K562 (cell line): ENCODE data around the gene RIOK3. TPM values are rescaled to one million over a fixed set of nuclear protein-coding genes. Genes with fewer than 3 reads are reported as not detected.

Source experiments
- ZFX ChIP-seq: sonication (generic); formaldehyde crosslinking; IDR thresholded peaks from 2 replicates; pipeline ENCODE4 v1.8.0; 2022; ENCODE audit warnings: mild to moderate bottlenecking, missing genetic modification reagents, moderate library complexity
- polyA plus RNA-seq, 8 experiments: library from polyadenylated mRNA; depleted of rRNA in 4 of 8; stranded (reverse) in 5 of 8; unstranded in 3 of 8; fragments of >200 nt; fragmentation: Nextera tagmentation in 2 of 8; fragmentation: Illumina TruSeq in 1 of 8; extraction: Ambion mirVana in 2 of 8; extraction: Trizol in 1 of 8; gene quantifications; 2 replicates each; pipeline versions ENCODE4 v1.2.1 to v1.2.3, GENCODE V29; 2011 to 2014; ENCODE audit warnings: inconsistent platforms in 1 of 8, missing spikeins in 1 of 8
- total RNA-seq, 7 experiments: library from RNA; depleted of rRNA in 6 of 7; stranded (reverse); fragments of >200 nt in 6 of 7; fragmentation: Illumina TruSeq in 2 of 7; extraction: Trizol in 2 of 7; gene quantifications; 2 replicates each; pipeline versions ENCODE4 v1.2.1 to v1.2.3, GENCODE V29; 2011 to 2021; ENCODE audit warnings: low replicate concordance in 1 of 7
- TF ChIP-seq, protein P1 (sequence below), 2 experiments: fragments of 450-650 bp in 1 of 2; sonication (generic) in 1 of 2; formaldehyde crosslinking in 1 of 2; IDR thresholded peaks; 2 replicates each; pipeline versions ENCODE4 v1.7.1 to v1.9.0; 2016 to 2022; ENCODE audit warnings: inconsistent platforms in 1 of 2, mild to moderate bottlenecking in 1 of 2, missing genetic modification reagents in 1 of 2
- TF ChIP-seq, protein P2 (sequence below): fragments of 450-650 bp; IDR thresholded peaks from 2 replicates; pipeline ENCODE4 v1.6.1; 2016; ENCODE audit warnings: mild to moderate bottlenecking, moderate library complexity

Gene RIOK3
- total and polyA plus RNA-seq, 9 of the 15 experiments (the other 6 are each of a cell fraction or from before 2014, with no cell fraction given), result 21.4 to 89.5 (median 62.9) TPM

DNA sequence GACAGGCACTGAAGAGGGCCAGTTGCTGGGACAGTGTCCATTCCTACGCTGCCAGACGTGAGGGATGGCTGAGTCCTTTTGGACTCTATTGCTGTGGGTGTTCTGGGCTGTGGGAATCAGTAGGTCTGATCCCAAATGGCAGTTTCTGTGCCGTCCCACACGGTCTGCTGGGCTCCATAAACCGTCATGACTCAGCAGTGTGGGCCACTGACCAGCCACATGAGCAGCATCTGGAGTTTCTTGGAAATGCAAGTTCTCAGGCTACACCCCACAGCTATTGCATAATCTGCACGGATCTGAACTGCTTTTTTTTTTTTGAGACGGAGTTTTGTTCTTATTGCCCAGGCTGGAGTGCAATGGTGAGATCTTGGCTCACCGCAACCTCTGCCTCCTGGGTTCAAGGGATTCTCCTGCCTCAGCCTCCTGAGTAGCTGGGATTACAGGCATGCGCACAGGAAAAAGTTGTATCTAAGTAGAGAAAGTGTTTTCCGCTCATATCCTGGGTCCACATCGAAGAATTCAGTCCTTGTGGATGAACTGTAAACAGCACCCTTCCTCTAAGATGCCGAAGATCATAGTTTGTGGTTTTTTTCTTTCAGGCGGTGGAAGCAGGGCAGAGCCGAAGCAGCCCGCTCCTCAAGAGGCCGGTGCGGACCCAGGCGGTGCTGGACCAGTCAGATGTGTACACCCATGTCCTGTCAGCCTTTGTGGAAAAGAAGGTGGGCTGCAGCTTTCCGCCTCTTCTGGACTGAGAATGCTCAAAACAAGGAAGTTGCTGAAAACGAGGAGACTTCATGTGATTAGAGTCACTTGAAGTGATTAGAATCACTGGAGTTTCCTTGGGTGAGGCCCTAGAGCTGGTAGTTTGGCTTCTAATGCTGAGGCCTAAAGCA lies 75.7 kb downstream of the RIOK3 start (continued):
- TF ChIP-seq, protein P1, sequence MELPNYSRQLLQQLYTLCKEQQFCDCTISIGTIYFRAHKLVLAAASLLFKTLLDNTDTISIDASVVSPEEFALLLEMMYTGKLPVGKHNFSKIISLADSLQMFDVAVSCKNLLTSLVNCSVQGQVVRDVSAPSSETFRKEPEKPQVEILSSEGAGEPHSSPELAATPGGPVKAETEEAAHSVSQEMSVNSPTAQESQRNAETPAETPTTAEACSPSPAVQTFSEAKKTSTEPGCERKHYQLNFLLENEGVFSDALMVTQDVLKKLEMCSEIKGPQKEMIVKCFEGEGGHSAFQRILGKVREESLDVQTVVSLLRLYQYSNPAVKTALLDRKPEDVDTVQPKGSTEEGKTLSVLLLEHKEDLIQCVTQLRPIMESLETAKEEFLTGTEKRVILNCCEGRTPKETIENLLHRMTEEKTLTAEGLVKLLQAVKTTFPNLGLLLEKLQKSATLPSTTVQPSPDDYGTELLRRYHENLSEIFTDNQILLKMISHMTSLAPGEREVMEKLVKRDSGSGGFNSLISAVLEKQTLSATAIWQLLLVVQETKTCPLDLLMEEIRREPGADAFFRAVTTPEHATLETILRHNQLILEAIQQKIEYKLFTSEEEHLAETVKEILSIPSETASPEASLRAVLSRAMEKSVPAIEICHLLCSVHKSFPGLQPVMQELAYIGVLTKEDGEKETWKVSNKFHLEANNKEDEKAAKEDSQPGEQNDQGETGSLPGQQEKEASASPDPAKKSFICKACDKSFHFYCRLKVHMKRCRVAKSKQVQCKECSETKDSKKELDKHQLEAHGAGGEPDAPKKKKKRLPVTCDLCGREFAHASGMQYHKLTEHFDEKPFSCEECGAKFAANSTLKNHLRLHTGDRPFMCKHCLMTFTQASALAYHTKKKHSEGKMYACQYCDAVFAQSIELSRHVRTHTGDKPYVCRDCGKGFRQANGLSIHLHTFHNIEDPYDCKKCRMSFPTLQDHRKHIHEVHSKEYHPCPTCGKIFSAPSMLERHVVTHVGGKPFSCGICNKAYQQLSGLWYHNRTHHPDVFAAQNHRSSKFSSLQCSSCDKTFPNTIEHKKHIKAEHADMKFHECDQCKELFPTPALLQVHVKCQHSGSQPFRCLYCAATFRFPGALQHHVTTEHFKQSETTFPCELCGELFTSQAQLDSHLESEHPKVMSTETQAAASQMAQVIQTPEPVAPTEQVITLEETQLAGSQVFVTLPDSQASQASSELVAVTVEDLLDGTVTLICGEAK (IDR thresholded peaks at IDR 0.05), result no peak; the same call in 1 of the 2 replicates
- TF ChIP-seq, protein P1 (CRISPR knock-in tag; IDR thresholded peaks at IDR 0.05), result no peak
- TF ChIP-seq, protein P2, sequence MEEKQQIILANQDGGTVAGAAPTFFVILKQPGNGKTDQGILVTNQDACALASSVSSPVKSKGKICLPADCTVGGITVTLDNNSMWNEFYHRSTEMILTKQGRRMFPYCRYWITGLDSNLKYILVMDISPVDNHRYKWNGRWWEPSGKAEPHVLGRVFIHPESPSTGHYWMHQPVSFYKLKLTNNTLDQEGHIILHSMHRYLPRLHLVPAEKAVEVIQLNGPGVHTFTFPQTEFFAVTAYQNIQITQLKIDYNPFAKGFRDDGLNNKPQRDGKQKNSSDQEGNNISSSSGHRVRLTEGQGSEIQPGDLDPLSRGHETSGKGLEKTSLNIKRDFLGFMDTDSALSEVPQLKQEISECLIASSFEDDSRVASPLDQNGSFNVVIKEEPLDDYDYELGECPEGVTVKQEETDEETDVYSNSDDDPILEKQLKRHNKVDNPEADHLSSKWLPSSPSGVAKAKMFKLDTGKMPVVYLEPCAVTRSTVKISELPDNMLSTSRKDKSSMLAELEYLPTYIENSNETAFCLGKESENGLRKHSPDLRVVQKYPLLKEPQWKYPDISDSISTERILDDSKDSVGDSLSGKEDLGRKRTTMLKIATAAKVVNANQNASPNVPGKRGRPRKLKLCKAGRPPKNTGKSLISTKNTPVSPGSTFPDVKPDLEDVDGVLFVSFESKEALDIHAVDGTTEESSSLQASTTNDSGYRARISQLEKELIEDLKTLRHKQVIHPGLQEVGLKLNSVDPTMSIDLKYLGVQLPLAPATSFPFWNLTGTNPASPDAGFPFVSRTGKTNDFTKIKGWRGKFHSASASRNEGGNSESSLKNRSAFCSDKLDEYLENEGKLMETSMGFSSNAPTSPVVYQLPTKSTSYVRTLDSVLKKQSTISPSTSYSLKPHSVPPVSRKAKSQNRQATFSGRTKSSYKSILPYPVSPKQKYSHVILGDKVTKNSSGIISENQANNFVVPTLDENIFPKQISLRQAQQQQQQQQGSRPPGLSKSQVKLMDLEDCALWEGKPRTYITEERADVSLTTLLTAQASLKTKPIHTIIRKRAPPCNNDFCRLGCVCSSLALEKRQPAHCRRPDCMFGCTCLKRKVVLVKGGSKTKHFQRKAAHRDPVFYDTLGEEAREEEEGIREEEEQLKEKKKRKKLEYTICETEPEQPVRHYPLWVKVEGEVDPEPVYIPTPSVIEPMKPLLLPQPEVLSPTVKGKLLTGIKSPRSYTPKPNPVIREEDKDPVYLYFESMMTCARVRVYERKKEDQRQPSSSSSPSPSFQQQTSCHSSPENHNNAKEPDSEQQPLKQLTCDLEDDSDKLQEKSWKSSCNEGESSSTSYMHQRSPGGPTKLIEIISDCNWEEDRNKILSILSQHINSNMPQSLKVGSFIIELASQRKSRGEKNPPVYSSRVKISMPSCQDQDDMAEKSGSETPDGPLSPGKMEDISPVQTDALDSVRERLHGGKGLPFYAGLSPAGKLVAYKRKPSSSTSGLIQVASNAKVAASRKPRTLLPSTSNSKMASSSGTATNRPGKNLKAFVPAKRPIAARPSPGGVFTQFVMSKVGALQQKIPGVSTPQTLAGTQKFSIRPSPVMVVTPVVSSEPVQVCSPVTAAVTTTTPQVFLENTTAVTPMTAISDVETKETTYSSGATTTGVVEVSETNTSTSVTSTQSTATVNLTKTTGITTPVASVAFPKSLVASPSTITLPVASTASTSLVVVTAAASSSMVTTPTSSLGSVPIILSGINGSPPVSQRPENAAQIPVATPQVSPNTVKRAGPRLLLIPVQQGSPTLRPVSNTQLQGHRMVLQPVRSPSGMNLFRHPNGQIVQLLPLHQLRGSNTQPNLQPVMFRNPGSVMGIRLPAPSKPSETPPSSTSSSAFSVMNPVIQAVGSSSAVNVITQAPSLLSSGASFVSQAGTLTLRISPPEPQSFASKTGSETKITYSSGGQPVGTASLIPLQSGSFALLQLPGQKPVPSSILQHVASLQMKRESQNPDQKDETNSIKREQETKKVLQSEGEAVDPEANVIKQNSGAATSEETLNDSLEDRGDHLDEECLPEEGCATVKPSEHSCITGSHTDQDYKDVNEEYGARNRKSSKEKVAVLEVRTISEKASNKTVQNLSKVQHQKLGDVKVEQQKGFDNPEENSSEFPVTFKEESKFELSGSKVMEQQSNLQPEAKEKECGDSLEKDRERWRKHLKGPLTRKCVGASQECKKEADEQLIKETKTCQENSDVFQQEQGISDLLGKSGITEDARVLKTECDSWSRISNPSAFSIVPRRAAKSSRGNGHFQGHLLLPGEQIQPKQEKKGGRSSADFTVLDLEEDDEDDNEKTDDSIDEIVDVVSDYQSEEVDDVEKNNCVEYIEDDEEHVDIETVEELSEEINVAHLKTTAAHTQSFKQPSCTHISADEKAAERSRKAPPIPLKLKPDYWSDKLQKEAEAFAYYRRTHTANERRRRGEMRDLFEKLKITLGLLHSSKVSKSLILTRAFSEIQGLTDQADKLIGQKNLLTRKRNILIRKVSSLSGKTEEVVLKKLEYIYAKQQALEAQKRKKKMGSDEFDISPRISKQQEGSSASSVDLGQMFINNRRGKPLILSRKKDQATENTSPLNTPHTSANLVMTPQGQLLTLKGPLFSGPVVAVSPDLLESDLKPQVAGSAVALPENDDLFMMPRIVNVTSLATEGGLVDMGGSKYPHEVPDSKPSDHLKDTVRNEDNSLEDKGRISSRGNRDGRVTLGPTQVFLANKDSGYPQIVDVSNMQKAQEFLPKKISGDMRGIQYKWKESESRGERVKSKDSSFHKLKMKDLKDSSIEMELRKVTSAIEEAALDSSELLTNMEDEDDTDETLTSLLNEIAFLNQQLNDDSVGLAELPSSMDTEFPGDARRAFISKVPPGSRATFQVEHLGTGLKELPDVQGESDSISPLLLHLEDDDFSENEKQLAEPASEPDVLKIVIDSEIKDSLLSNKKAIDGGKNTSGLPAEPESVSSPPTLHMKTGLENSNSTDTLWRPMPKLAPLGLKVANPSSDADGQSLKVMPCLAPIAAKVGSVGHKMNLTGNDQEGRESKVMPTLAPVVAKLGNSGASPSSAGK, result peak; percentile 90
- peak; percentile 33 for TF ChIP-seq ZFX (CRISPR knock-in tag)
